ENCODE data around the gene ERCC2.

DNA sequence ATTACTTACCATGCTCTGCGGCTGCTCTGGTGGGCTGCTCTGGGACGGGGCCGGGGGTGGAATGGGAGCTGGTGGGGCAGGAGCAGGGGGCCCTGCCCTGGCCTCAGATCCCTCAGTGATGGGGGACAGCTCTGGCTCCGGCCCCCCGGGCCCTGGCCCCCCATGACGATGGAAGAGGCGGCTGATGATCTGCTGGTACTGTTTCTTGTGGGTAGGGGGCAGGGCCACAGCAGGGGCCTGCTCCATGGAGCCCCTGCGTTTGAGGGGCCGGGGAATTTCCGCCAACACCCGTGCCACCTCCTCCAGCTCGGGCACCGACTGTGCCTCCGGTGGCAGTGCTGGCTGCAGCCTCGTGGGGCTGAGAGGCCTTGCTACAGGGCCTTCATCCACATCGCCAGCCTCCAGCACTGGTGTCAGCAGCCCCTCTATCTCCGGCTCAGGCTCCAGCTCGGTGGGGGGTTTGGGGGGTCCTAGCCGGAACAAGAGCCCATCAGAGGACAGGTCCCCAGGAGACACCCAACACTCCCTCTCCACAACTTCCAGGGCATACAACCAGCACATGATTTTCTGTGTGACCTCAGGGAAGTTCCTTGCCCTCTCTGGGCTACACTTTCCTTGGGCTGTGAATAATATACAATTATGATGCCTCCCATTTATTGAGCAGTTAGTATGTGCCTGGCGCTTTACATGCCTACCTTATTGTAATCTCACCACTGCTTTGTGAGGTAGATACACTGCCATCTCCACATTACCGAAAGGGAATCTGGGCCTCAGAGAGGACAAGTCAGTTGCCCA lies 21.7 kb upstream of the ERCC2 start:
- TF ChIP-seq, protein P1, sequence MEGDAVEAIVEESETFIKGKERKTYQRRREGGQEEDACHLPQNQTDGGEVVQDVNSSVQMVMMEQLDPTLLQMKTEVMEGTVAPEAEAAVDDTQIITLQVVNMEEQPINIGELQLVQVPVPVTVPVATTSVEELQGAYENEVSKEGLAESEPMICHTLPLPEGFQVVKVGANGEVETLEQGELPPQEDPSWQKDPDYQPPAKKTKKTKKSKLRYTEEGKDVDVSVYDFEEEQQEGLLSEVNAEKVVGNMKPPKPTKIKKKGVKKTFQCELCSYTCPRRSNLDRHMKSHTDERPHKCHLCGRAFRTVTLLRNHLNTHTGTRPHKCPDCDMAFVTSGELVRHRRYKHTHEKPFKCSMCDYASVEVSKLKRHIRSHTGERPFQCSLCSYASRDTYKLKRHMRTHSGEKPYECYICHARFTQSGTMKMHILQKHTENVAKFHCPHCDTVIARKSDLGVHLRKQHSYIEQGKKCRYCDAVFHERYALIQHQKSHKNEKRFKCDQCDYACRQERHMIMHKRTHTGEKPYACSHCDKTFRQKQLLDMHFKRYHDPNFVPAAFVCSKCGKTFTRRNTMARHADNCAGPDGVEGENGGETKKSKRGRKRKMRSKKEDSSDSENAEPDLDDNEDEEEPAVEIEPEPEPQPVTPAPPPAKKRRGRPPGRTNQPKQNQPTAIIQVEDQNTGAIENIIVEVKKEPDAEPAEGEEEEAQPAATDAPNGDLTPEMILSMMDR (IDR thresholded peaks at IDR 0.05), result no peak
- TF ChIP-seq POLR2A (IDR thresholded peaks at IDR 0.05), result no peak
- no peak for TF ChIP-seq POLR2AphosphoS5 (IDR thresholded peaks at IDR 0.05)
